PFSK-1 (cell line): ENCODE data around the gene SIAE.

Source experiments
- FOXP2 ChIP-seq: optimal IDR thresholded peaks from 2 replicates; pipeline ENCODE3; 2011; ENCODE audit warnings: borderline replicate concordance, control low read depth, inconsistent platforms; ENCODE audit not compliant: insufficient read depth; ENCODE audit errors: extremely low read length, extremely low read depth
- POLR2AphosphoS5 ChIP-seq: IDR thresholded peaks from 2 replicates; pipeline ENCODE4 v1.6.1; 2012; ENCODE audit warnings: low read depth, mild to moderate bottlenecking, control low read depth, low read length, moderate library complexity
- SIN3A ChIP-seq: IDR thresholded peaks from 2 replicates; pipeline ENCODE4 v1.6.1; 2012; ENCODE audit warnings: mild to moderate bottlenecking, low read length, moderate library complexity, borderline replicate concordance; ENCODE audit not compliant: insufficient read depth
- TAF1 ChIP-seq: IDR thresholded peaks from 2 replicates; pipeline ENCODE4 v1.6.1; 2012; ENCODE audit warnings: low read length, control low read depth, borderline replicate concordance; ENCODE audit not compliant: insufficient read depth
- TF ChIP-seq, protein P1 (sequence below), 2 experiments: IDR thresholded peaks; 2 replicates each; pipeline versions ENCODE4 v1.6.1 to v1.8.0; 2011 to 2012; ENCODE audit warnings: low read depth in 2 of 2, low read length in 2 of 2, control low read depth in 1 of 2, inconsistent platforms in 1 of 2, mild to moderate bottlenecking in 1 of 2, moderate library complexity in 1 of 2; ENCODE audit not compliant: insufficient read depth in 1 of 2

The SIAE gene

DNA sequence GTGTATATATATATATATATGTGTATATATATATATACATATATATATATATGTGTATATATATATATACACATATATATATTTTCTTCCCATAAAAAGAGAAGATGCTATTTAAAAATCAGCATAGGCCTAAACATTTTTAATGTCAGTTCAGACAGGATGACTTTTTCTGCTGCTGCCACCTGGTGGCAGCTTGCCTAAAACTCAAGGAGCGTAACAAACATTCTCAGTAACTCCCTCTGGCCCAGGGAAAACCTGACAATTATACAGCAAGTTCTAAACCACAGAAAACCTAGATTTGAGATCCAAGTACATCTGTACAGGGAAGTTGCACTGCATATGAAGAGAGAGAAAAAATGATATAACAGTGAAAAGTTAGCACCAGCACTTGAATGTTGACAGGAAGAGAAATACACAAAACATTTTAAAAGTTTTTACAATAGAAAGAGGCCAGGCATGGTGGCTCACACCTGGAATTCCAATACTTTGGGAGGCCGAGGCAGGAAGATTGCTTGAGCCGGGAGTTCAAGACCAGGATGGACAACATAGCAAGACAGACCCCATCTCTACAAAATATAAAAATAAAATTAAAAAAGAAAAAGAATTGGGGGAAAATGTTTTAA is 87.2 kb downstream of the SIAE start:
- TF ChIP-seq TAF1 (no peak), SIN3A (no peak), FOXP2 (no peak)
- TF ChIP-seq, protein P1, sequence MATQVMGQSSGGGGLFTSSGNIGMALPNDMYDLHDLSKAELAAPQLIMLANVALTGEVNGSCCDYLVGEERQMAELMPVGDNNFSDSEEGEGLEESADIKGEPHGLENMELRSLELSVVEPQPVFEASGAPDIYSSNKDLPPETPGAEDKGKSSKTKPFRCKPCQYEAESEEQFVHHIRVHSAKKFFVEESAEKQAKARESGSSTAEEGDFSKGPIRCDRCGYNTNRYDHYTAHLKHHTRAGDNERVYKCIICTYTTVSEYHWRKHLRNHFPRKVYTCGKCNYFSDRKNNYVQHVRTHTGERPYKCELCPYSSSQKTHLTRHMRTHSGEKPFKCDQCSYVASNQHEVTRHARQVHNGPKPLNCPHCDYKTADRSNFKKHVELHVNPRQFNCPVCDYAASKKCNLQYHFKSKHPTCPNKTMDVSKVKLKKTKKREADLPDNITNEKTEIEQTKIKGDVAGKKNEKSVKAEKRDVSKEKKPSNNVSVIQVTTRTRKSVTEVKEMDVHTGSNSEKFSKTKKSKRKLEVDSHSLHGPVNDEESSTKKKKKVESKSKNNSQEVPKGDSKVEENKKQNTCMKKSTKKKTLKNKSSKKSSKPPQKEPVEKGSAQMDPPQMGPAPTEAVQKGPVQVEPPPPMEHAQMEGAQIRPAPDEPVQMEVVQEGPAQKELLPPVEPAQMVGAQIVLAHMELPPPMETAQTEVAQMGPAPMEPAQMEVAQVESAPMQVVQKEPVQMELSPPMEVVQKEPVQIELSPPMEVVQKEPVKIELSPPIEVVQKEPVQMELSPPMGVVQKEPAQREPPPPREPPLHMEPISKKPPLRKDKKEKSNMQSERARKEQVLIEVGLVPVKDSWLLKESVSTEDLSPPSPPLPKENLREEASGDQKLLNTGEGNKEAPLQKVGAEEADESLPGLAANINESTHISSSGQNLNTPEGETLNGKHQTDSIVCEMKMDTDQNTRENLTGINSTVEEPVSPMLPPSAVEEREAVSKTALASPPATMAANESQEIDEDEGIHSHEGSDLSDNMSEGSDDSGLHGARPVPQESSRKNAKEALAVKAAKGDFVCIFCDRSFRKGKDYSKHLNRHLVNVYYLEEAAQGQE (IDR thresholded peaks at IDR 0.05; ENCODE audit: insufficient read depth in 1 of 2, low read depth in 2 of 2, low read length in 2 of 2): no peak

DNA sequence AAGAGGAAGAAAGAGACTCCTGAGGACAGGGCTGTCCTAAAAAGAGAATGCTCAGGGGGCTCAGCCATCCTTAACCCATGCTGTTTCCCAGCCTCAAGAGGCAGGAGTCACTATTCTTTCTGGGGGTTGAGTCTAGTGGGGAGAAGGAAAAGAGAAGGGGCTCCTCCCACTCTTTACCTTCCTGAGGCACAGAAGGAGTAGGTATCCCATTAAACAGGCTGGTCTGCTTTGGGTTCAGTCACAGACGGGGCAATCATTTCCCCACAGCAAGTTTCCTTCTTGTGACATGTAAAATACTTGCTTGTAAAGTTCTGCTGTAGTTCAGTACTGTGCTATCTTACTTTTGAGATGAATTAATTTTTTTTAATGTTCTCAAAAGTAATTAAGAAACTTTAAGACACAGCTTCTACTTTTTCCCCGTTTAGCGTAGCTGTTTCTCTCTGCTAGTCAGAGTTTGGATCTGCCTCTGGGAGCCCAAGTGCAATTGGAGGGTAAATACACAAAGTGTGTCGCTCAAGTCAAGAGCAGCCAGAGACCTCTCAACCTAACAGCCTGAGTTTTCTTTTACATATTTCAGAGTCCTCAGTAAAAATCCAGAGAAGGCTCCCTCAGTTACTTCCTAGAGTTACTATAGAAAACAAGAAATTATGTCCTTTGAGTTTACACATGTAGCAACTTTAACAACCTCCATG is 88.7 kb downstream of the SIAE start:
- TF ChIP-seq, protein P1 (IDR thresholded peaks at IDR 0.05; ENCODE audit: insufficient read depth in 1 of 2, low read depth in 2 of 2, low read length in 2 of 2): no peak
- TF ChIP-seq SIN3A (no peak), TAF1 (no peak), FOXP2 (no peak), POLR2AphosphoS5 (no peak)

DNA sequence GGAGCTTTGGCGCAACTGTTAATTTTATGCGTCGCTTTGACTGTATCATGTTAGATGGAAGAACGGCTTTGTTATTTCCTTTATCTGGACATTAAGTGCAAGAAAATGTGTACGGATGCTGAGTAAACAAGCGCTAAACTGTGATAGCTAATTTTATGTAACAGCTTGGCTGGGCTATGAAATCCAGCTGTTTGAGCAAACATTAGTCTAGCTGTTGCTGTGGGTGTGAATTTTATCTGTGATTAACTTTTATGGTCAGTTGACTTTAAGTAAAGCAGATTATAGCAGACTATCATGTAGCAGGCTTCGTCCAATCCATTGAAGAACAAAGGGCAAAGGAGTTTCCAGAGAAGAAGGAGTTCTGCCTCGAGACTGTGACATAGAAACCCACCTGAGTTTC is 89.8 kb downstream of the SIAE start:
- TF ChIP-seq, protein P1 (IDR thresholded peaks at IDR 0.05; ENCODE audit: insufficient read depth in 1 of 2, low read depth in 2 of 2, low read length in 2 of 2): no peak
- TF ChIP-seq TAF1: no peak
- no peak for TF ChIP-seq POLR2AphosphoS5
- no peak for TF ChIP-seq FOXP2
- no peak for TF ChIP-seq SIN3A
